Sigmoid colon (tissue), 4 donors: ENCODE results near the gene NCOA7.

Experiments
- EP300 ChIP-seq, 4 donors: sonication (generic); formaldehyde crosslinking; IDR thresholded peaks; one replicate each; pipeline ENCODE4 v1.6.1; 2017; ENCODE audit warnings: antibody characterized with exemption in 4 of 4
- POLR2A ChIP-seq, 2 donors: fragments of 450-650 bp; IDR thresholded peaks; one replicate each; pipeline ENCODE4 v1.6.1; 2016; ENCODE audit warnings: antibody characterized with exemption in 2 of 2, mild to moderate bottlenecking in 2 of 2, moderate library complexity in 2 of 2
- POLR2AphosphoS5 ChIP-seq, 4 donors: sonication (generic); formaldehyde crosslinking; IDR thresholded peaks; one replicate each; pipeline ENCODE4 v1.6.1; 2017; ENCODE audit warnings: antibody characterized with exemption in 4 of 4
- TF ChIP-seq, protein P1 (sequence below), 4 experiments: fragments of 450-650 bp in 3 of 4; fragments of 200-600 bp in 1 of 4; IDR thresholded peaks; one replicate each; pipeline ENCODE4 v1.5.1; 2016 to 2019; ENCODE audit warnings: antibody characterized with exemption in 4 of 4, mild to moderate bottlenecking in 3 of 4, moderate library complexity in 2 of 4

DNA sequence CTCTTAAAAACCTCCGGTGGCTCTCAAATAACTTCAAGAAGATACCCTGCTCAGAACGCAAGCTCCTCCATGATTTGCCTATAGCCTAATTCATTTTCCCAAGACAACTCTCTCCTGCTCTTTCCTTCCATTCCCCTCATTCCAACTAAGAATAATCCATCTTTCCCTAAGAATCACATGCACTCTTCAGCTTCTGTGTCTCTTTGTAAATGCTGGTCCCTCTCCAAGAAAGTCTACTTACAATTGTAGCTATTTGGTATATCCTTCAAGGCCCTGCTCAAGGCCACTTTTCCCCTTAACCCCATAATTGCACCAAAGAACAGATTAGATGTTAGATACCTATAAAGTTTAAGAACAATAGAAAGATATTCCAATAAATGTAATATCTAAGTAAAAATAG, 48.7 kb upstream of the NCOA7 start:
- TF ChIP-seq, protein P1, sequence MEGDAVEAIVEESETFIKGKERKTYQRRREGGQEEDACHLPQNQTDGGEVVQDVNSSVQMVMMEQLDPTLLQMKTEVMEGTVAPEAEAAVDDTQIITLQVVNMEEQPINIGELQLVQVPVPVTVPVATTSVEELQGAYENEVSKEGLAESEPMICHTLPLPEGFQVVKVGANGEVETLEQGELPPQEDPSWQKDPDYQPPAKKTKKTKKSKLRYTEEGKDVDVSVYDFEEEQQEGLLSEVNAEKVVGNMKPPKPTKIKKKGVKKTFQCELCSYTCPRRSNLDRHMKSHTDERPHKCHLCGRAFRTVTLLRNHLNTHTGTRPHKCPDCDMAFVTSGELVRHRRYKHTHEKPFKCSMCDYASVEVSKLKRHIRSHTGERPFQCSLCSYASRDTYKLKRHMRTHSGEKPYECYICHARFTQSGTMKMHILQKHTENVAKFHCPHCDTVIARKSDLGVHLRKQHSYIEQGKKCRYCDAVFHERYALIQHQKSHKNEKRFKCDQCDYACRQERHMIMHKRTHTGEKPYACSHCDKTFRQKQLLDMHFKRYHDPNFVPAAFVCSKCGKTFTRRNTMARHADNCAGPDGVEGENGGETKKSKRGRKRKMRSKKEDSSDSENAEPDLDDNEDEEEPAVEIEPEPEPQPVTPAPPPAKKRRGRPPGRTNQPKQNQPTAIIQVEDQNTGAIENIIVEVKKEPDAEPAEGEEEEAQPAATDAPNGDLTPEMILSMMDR (IDR thresholded peaks at IDR 0.05) = no peak
- TF ChIP-seq POLR2AphosphoS5 (IDR thresholded peaks at IDR 0.05) (no peak), POLR2A (IDR thresholded peaks at IDR 0.05) (no peak), EP300 (IDR thresholded peaks at IDR 0.05) (no peak)
